ENCODE results near the gene BORCS8. TPM values are rescaled to one million over a fixed set of nuclear protein-coding genes. Genes with fewer than 3 reads are reported as not detected.

The BORCS8 gene
- total RNA-seq, 4 donors from 2014 or later: 6.9 to 33.9 (median 17.9) TPM

- no peak for TF ChIP-seq CTCF (IDR thresholded peaks at IDR 0.05)
- TF ChIP-seq POLR2AphosphoS5 (IDR thresholded peaks at IDR 0.05): no peak
- TF ChIP-seq POLR2A (IDR thresholded peaks at IDR 0.05): no peak
- TF ChIP-seq EP300 (IDR thresholded peaks at IDR 0.05): no peak
- H3K4me3 ChIP-seq: no peak overlapping the region
These were observed 34.3 kb upstream of the BORCS8 start for GRCh38 chr19:19226204-19226603.

GRCh38 chr19:19224852-19225494 lies 33.0 kb upstream of the BORCS8 start:
- 15% methylated on average over 6 of the region's 59 CpGs for WGBS
- peaks cover 14% of the 10 kb centered on the region for H3K4me1 ChIP-seq
- TF ChIP-seq CTCF (IDR thresholded peaks at IDR 0.05) (peak in 1 of 2 donors; percentile 62), POLR2A (IDR thresholded peaks at IDR 0.05) (no peak)
- no peak overlapping the region for H3K27ac ChIP-seq
- peak overlapping the region; percentile 52 for H3K4me3 ChIP-seq
- H3K9me3 ChIP-seq: no peaks in the 10 kb centered on the region
- no peaks in the 10 kb centered on the region for H3K36me3 ChIP-seq
- peaks cover 59% of the 10 kb centered on the region for H3K27me3 ChIP-seq
- DNase-seq (ENCODE audit: low spot score in 2 of 2): no peak

More at GRCh38 chr19:19226204-19226603, 34.3 kb upstream of the BORCS8 start:
- Histone ChIP-seq H3K4me1 (peaks cover 14% of the 10 kb centered on the region), H3K36me3 (no peaks in the 10 kb centered on the region), H3K9me3 (no peaks in the 10 kb centered on the region), H3K27ac (no peak overlapping the region), H3K27me3 (peaks cover 57% of the 10 kb centered on the region)
- no peak for DNase-seq (ENCODE audit: low spot score in 2 of 2)
- 84% methylated on average over 4 of the region's 5 CpGs for WGBS

- H3K4me3 ChIP-seq: peak overlapping the region; percentile 52
- H3K36me3 ChIP-seq: no peaks in the 10 kb centered on the region
- TF ChIP-seq EP300 (IDR thresholded peaks at IDR 0.05) (no peak), CTCF (IDR thresholded peaks at IDR 0.05) (no peak), POLR2AphosphoS5 (IDR thresholded peaks at IDR 0.05) (no peak), POLR2A (IDR thresholded peaks at IDR 0.05) (no peak)
- 54% methylated on average over 10 of the region's 17 CpGs for WGBS
- H3K9me3 ChIP-seq: no peaks in the 10 kb centered on the region
- peaks cover 59% of the 10 kb centered on the region for H3K27me3 ChIP-seq
- no peak for DNase-seq (ENCODE audit: low spot score in 2 of 2)
- H3K27ac ChIP-seq: no peak overlapping the region
- peaks cover 14% of the 10 kb centered on the region for H3K4me1 ChIP-seq
These were observed 32.3 kb upstream of the BORCS8 start for GRCh38 chr19:19224150-19224851.

GRCh38 chr19:19223636-19224035 lies 31.7 kb upstream of the BORCS8 start:
- WGBS: 83% methylated on average over 6 of the region's 6 CpGs
- H3K27me3 ChIP-seq: peaks cover 62% of the 10 kb centered on the region

More at GRCh38 chr19:19223636-19224035, 31.7 kb upstream of the BORCS8 start:
- Histone ChIP-seq H3K36me3 (no peaks in the 10 kb centered on the region), H3K4me1 (peaks cover 14% of the 10 kb centered on the region), H3K9me3 (no peaks in the 10 kb centered on the region), H3K4me3 (no peak overlapping the region), H3K27ac (no peak overlapping the region)
- no peak for DNase-seq (ENCODE audit: low spot score in 2 of 2)
- TF ChIP-seq POLR2AphosphoS5 (IDR thresholded peaks at IDR 0.05): no peak
- no peak for TF ChIP-seq CTCF (IDR thresholded peaks at IDR 0.05)
- TF ChIP-seq POLR2A (IDR thresholded peaks at IDR 0.05): no peak
- no peak for TF ChIP-seq EP300 (IDR thresholded peaks at IDR 0.05)

Data from suprapubic skin (tissue), 4 donors.